Measurements from ENCODE around the gene OR2T35.

DNA sequence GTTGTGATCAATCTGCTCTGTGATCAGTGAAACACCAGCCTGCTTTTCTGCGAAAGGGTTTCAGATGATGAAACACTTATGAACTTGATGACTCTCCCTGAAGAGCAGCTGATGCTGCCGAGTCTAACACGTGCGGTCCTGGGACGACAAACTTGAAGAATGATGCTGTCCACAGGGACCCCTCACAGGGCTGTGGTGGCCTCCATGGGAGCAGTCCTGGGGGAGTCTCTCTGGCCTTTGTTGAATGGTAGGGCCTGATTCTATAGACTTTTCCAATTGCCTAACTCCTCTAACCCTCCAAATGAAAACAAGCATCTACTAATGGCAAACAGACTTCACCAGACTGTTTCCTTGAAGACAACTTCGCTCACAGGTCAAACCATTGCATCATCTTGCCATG is 47.5 kb downstream of the OR2T35 start, which contains the start of gene OR2T10:
- TF ChIP-seq, protein P1, sequence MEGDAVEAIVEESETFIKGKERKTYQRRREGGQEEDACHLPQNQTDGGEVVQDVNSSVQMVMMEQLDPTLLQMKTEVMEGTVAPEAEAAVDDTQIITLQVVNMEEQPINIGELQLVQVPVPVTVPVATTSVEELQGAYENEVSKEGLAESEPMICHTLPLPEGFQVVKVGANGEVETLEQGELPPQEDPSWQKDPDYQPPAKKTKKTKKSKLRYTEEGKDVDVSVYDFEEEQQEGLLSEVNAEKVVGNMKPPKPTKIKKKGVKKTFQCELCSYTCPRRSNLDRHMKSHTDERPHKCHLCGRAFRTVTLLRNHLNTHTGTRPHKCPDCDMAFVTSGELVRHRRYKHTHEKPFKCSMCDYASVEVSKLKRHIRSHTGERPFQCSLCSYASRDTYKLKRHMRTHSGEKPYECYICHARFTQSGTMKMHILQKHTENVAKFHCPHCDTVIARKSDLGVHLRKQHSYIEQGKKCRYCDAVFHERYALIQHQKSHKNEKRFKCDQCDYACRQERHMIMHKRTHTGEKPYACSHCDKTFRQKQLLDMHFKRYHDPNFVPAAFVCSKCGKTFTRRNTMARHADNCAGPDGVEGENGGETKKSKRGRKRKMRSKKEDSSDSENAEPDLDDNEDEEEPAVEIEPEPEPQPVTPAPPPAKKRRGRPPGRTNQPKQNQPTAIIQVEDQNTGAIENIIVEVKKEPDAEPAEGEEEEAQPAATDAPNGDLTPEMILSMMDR (IDR thresholded peaks at IDR 0.05) = no peak
- TF ChIP-seq POLR2AphosphoS5 (IDR thresholded peaks at IDR 0.05) = no peak
